ENCODE data around the gene S100B. TPM values are rescaled to one million over a fixed set of nuclear protein-coding genes. Genes with fewer than 3 reads are reported as not detected.

The S100B gene
- total and polyA plus RNA-seq, 2 of the 13 experiments (the other 11 are each of a cell fraction or from before 2014, with no cell fraction given), result not detected

DNA sequence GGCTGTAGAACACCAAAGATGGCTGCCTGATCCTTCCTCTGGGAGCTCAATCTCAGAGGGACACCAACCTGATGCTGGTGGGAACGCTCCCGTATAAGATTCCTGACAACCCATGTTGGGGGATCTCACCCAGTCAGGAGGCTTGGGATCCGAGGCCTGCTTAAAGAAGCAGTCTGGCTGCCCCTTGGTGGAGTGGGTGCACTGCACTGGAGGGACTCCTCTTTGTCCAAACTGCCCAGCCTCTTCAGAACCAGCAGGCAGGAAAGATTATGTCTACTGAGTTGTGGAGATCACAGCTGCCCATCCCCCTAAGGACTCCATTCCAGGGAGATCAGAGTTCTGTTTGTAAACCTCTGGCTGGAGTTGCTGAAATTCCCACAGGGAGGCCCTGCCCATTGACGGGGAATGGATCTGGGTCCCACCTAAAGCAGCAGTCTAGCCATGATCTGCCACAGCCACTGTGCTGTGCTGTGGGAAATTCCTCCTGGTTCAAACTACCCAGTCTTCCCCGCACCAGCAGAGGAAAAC lies 23.0 kb downstream of the S100B start (continued):
- TF ChIP-seq, protein P1, sequence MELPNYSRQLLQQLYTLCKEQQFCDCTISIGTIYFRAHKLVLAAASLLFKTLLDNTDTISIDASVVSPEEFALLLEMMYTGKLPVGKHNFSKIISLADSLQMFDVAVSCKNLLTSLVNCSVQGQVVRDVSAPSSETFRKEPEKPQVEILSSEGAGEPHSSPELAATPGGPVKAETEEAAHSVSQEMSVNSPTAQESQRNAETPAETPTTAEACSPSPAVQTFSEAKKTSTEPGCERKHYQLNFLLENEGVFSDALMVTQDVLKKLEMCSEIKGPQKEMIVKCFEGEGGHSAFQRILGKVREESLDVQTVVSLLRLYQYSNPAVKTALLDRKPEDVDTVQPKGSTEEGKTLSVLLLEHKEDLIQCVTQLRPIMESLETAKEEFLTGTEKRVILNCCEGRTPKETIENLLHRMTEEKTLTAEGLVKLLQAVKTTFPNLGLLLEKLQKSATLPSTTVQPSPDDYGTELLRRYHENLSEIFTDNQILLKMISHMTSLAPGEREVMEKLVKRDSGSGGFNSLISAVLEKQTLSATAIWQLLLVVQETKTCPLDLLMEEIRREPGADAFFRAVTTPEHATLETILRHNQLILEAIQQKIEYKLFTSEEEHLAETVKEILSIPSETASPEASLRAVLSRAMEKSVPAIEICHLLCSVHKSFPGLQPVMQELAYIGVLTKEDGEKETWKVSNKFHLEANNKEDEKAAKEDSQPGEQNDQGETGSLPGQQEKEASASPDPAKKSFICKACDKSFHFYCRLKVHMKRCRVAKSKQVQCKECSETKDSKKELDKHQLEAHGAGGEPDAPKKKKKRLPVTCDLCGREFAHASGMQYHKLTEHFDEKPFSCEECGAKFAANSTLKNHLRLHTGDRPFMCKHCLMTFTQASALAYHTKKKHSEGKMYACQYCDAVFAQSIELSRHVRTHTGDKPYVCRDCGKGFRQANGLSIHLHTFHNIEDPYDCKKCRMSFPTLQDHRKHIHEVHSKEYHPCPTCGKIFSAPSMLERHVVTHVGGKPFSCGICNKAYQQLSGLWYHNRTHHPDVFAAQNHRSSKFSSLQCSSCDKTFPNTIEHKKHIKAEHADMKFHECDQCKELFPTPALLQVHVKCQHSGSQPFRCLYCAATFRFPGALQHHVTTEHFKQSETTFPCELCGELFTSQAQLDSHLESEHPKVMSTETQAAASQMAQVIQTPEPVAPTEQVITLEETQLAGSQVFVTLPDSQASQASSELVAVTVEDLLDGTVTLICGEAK (IDR thresholded peaks at IDR 0.05), result no peak
- TF ChIP-seq, protein P1 (CRISPR knock-in tag; IDR thresholded peaks at IDR 0.05), result no peak
- no peak for TF ChIP-seq TEAD2 (CRISPR knock-in tag; IDR thresholded peaks at IDR 0.05)
- TF ChIP-seq ATF2 (CRISPR knock-in tag; IDR thresholded peaks at IDR 0.05), result 0 out of 2 replicates have a peak, but pooled peaks have one; percentile 30
- TF ChIP-seq FOXP1 (IDR thresholded peaks at IDR 0.05), result no peak
- no peak for TF ChIP-seq FOXP1 (CRISPR knock-in tag; IDR thresholded peaks at IDR 0.05)
- no peak for TF ChIP-seq FLYWCH1 (CRISPR knock-in tag; IDR thresholded peaks at IDR 0.05)
- TF ChIP-seq GLI4 (CRISPR knock-in tag; IDR thresholded peaks at IDR 0.05; ENCODE audit: borderline replicate concordance), result no peak
- no peak for TF ChIP-seq MBD4 (IDR thresholded peaks at IDR 0.05; ENCODE audit: borderline replicate concordance, low read length)
- TF ChIP-seq POGK (CRISPR knock-in tag; conservative IDR thresholded peaks at IDR 0.05), result no peak
- TF ChIP-seq CENPBD1 (CRISPR knock-in tag; IDR thresholded peaks at IDR 0.05; ENCODE audit: borderline replicate concordance, low read depth), result no peak
- TF ChIP-seq CENPX (CRISPR knock-in tag; IDR thresholded peaks at IDR 0.05), result no peak
- no peak for TF ChIP-seq PHB2 (IDR thresholded peaks at IDR 0.05; ENCODE audit: partially characterized antibody)
- TF ChIP-seq KLF12 (CRISPR knock-in tag; IDR thresholded peaks at IDR 0.05; ENCODE audit: borderline replicate concordance), result no peak
- peak; percentile 58; the same call in 1 of the 2 replicates for TF ChIP-seq ZNF292 (CRISPR knock-in tag; IDR thresholded peaks at IDR 0.05; ENCODE audit: borderline replicate concordance, low read depth)
- TF ChIP-seq TARDBP (CRISPR knock-in tag; IDR thresholded peaks at IDR 0.05), result no peak
- TF ChIP-seq ZFP36 (IDR thresholded peaks at IDR 0.05; ENCODE audit: borderline replicate concordance, low read depth, low read length, partially characterized antibody), result no peak
- TF ChIP-seq SP1 (IDR thresholded peaks at IDR 0.05), result no peak
- TF ChIP-seq SP1 (CRISPR knock-in tag; IDR thresholded peaks at IDR 0.05), result no peak
- no peak for TF ChIP-seq JUND (CRISPR knock-in tag; IDR thresholded peaks at IDR 0.05)

Measured in HepG2 (cell line).